HPDE6-E6E7 (cell line): ENCODE data around the gene TMEM167A.

Source experiments
- DNase-seq: peaks from one replicate; pipeline ENCODE4 v3.0.0; 2011; ENCODE audit warnings: missing footprints; ENCODE audit errors: extremely low spot score

Gene TMEM167A

GRCh38 chr5:83035373-83036100 lies 41.7 kb downstream of the TMEM167A start:
- DNase-seq, result no peak

DNA sequence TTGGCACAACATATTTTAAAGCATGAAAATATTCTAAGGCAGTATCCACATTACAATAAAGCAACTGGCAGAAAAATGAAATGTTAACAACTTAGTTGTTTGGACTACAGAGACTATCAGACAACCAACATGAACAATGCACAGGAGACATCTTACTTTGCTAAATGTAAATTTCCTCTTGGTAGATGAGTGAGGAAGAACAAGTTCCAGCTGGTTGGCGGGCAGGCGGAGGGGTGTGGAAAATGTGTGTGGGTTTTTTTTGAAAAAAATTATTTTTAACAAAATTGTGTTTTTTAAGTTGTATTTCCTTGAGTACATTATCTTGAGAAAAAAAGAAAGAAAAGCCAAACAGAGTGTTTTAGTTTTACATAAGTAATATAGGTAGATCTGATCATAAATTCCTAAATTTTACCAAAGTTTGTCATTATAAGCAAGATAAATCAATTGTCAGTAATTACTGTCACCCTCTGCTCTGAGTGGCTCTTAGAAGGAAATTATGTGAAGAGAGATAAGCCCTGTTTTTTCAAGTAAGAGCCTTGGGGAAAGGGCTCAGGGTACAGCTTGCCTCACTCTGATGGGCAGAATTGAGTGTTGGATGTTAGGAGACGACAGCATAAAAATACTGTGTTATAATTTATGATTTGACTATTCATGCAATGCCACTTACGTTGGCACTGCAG lies 42.5 kb downstream of the TMEM167A start:
- DNase-seq, result no peak

DNA sequence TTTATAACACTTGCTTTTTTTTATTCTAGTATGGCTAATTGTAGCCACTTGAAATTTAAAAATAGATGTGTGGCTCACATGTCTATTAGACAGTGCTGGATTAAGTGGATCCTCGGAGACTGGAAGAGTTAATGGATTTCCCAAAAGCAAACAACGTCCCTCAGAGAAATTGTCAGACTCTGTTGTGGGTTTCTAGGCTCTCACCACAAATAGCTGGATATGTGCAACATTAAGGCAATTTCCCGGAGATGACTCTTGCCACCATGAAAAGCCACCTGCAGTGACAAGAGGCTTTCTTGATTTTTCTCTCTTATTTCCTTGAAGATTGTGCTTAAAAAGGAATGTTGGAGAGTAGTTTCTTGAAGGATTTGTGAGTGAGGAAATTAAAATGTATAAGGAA lies 43.2 kb downstream of the TMEM167A start:
- DNase-seq, result no peak

DNA sequence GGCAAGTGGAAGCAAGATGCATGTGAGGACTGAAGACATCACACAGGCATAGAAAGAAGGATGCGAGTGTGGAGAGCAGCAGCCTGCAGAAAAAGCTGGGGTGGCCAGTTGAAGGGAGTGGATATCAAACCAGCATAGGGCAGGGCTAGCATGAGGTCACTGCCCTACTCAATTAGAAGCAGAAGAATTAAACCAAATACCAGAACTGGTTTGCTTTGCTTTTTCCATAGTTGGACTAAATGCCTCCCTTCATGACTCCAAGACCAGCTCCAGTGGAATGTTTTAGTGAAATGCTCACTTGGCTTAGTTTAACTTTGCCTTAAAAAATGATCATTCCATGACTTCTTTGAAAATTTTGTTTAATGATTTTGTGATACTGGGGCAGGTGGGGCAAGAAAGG lies 45.8 kb downstream of the TMEM167A start:
- DNase-seq, result no peak

DNA sequence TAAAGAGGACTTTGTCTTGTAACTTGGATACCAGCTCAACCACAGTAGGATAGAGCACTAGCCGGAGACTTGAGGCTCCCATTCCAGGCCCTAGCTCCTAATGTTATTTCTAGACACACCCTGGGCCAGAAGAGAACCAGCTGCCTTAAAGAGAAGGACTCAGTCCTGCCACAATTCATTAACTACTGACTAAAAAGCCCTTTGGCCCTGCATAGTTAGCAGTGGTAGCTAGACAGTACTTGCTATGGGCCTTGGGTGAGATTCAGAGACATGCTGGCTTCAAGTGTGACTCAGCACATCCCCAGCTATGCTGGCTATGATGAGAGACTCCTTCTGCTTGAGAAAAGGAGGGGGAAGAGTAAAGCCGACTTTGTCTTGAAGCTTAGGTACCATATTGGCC lies 47.3 kb downstream of the TMEM167A start:
- DNase-seq, result no peak

- no peak for DNase-seq
These were observed 50.1 kb downstream of the TMEM167A start for GRCh38 chr5:83026930-83027687.

GRCh38 chr5:83026516-83026915 lies 50.7 kb downstream of the TMEM167A start:
- no peak for DNase-seq

DNA sequence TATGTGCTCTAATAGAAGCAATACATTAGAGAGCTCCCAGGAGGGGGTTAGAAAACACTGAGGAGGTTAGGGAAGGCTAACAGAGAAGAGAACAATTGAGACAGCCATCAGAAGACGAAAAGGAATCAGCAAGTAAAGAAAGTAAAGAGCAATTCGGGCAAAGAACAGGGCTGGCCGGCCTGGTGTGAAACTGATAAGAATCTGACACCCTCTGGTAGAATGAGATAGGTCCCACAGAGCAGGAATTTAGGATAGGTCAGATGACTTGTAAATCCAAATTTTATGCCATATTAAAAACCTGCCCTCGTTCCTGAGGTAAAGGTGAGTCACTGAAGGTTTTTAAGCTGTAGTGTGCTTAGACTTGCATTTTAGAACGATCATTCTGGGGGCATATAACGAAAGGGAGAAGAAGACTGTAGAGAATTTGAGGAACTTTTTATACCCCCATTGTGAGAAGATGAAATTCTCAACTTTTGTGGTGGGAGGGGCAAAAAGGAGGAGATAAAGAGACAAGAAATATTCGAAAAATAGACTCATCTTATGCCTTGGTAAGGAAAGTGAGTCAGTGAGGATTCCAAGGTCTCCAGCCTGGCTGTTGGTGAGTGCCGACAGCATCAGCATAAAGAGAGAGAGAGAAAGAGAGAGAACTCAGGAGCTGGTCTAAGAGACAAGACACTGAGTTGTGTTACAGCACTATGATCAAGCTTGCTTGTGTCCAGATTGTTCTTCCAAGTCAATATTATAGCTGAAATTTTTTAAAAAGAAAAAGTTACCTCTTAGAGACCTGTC lies 51.3 kb downstream of the TMEM167A start:
- DNase-seq, result no peak

DNA sequence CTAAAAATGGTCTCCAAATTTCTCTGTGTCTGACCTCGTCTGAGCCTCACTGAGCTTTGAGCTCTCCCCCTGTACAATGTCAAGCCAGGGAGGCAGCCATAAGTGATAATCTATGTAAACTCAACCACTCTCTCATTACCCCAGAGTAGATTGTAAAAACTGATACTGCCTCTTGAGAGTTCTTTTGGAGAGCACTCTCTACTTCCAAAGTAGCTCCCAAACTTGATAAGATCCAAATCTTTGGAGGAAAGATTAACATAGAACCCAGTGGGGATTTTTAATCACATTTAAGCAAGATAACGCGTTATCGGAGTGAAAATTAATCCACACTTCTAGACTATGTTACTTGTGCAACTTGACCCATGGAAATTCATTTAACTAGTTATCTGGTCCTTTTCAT lies 54.9 kb downstream of the TMEM167A start:
- DNase-seq, result no peak

DNA sequence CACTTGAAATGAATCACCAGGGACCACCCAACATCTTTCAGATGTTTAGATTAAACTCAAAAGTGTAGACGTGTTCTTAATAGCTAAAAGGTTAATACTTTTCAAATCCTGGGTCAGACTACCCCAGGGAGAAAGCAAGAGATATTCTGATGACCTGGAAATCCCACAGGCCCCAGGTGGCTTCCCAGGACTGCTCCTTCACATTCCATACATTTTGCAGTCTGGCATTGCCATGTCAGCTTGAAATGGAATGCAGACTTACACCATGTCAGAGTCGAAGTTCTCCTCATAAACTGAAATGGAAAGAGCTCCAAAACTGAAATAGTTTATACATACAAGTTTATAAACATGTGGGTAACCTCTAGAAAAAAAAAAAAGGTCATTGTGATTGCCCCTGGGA lies 61.5 kb downstream of the TMEM167A start:
- no peak for DNase-seq

- DNase-seq, result no peak
These were observed 65.2 kb downstream of the TMEM167A start for GRCh38 chr5:83011985-83012384.

DNA sequence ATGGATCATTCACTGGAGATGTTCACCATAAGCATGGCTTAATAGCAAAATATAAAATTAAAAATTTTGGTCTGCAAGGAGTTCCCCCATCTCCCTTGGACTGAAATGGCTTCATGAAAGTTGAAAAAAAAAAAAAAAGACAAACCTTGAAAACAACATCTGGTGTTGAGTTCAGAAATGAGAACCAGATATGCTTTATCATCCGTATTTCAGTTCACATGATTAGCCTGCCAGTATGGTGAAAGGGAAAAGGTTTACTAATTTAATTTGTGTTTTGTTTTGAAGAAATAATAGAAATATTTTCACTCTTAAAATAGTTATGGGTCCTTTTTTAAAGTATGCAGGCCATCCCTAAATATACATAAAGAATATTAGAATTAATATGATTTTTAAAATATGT lies 67.8 kb downstream of the TMEM167A start:
- no peak for DNase-seq

GRCh38 chr5:83007755-83008154 lies 69.4 kb downstream of the TMEM167A start:
- no peak for DNase-seq

DNA sequence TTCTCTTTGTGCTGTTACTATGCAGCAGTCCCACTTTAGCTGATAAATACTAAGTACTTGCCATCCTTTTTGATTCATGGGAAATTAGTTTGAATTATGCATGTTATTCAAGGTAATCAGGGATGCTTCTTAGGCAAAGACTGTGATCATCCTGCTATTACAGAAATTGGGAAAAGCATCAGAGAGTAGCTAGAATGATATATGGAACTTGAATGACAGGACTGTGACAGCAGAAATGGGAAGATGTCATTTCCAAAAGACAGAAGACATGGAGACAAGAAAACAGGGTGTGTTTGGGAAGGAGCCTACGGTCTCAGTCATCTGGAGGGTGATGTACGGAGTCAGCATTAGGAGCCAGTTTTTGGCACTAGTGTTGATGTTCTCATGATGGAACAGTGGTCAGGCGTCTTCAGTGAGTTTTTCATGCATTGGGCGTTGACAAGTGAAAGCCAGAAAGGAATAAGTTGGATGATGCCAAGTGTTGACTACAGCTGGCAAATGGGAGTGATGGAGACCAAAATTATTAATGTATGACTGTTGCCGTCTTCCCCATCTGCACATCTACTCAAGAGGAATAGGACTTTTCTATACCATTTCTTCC lies 70.4 kb downstream of the TMEM167A start:
- DNase-seq, result no peak

DNA sequence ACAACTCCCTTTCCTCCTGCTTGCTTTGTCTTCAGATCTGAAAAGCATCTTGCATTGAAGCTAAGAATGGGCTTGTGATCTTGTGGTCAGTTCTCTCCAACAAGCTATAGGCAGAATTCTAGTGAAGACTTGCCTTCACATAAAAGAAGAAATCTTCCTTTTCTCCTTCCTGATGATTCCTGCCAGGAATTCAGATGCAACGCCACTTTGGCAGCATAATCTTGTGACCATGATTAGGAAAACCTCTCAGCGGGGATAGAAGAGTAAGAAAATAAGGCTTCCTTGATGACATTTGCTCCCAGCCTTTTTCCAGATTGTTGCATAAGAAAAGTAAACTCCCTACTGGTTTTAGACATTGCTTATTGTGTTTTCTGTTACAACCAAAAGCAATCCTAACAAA lies 73.4 kb downstream of the TMEM167A start:
- DNase-seq, result no peak
